Gastrocnemius medialis (tissue), 4 donors: ENCODE data around the gene CAMK2D. TPM values are rescaled to one million over a fixed set of nuclear protein-coding genes. Genes with fewer than 3 reads are reported as not detected.

ENCODE experiments used
- ATAC-seq, 2 donors: fragments of 150-250 bp; one replicate each; pipeline ENCODE4 v1.9.1; 2016
- DNase-seq, 2 donors: peaks; one replicate each; pipeline ENCODE4 v3.0.0-alpha.2; 2019
- H3K27ac ChIP-seq, 4 donors: fragments of 200-600 bp; sonication (generic); 1 replicate in 1 of 4; 2 replicates in 3 of 4; pipeline ENCODE4 v1.5.1; 2016 to 2018; ENCODE audit warnings: mild to moderate bottlenecking in 2 of 4, moderate library complexity in 1 of 4
- H3K27me3 ChIP-seq, 3 donors: fragments of 200-600 bp; sonication (generic) in 2 of 3; 1 replicate in 1 of 3; 2 replicates in 2 of 3; pipeline versions ENCODE4 v1.5.1 to v1.6.0; 2016 to 2019; ENCODE audit warnings: mild to moderate bottlenecking in 1 of 3, moderate library complexity in 1 of 3
- H3K36me3 ChIP-seq, 2 donors: fragments of 200-600 bp; sonication (generic) in 1 of 2; one replicate each; pipeline ENCODE4 v1.5.1; 2017 to 2018
- H3K4me1 ChIP-seq, 2 donors: fragments of 200-600 bp; sonication (generic) in 1 of 2; one replicate each; pipeline ENCODE4 v1.5.1; 2016 to 2017; ENCODE audit warnings: mild to moderate bottlenecking in 2 of 2
- H3K4me3 ChIP-seq, 4 donors: fragments of 200-600 bp; sonication (generic) in 3 of 4; 1 replicate in 1 of 4; 2 replicates in 3 of 4; pipeline ENCODE4 v1.5.1; 2016 to 2019; ENCODE audit warnings: mild to moderate bottlenecking in 2 of 4
- H3K9me3 ChIP-seq, 3 donors: fragments of 200-600 bp; sonication (generic) in 2 of 3; 1 replicate in 1 of 3; 2 replicates in 2 of 3; pipeline ENCODE4 v1.5.1; 2016 to 2019
- POLR2A ChIP-seq, 2 donors: fragments of 450-650 bp; IDR thresholded peaks; one replicate each; pipeline ENCODE4 v1.6.1; 2017; ENCODE audit warnings: antibody characterized with exemption in 2 of 2, mild to moderate bottlenecking in 2 of 2, moderate library complexity in 2 of 2
- in situ Hi-C, 4 donors: fragments of 200-750 bp; cut with MboI; loops; one replicate each; pipeline versions ENCODE4 v1.15.0 to v1.8.0; 2017; ENCODE audit warnings: low sequenced_read_pairs in 4 of 4
- intact Hi-C: fragments of 100-400 bp; cut with DNase I; formaldehyde crosslinking; loops from one replicate; pipeline ENCODE4 v1.15.1; 2023; ENCODE audit warnings: low total_unique reads
- total RNA-seq, 4 donors: library from RNA; depleted of rRNA; stranded (reverse); fragments of >200 nt; gene quantifications; one replicate each; pipeline versions ENCODE4 v1.1.0 to v1.2.3, GENCODE V29; 2016
- TF ChIP-seq, protein P1 (sequence below), 5 experiments: fragments of 450-650 bp in 3 of 5; fragments of 200-600 bp in 2 of 5; sonication (generic) in 2 of 5; IDR thresholded peaks in 4 of 5; conservative IDR thresholded peaks in 1 of 5; 1 replicate in 4 of 5; 2 replicates in 1 of 5; pipeline ENCODE4 v1.5.1; 2016 to 2019; ENCODE audit warnings: antibody characterized with exemption in 5 of 5, mild to moderate bottlenecking in 3 of 5, moderate library complexity in 3 of 5

Gene CAMK2D
- total RNA-seq, 4 donors from 2014 or later, result 73.2 to 149 (median 119) TPM

- ATAC-seq (peak; percentile 27 to 50), DNase-seq (no peak)
- in situ Hi-C loops (no loop called here), intact Hi-C loops (no loop called here)
- Histone ChIP-seq H3K27me3 (no peaks in the 10 kb centered on the region), H3K4me1 (peaks cover 18 to 21% of the 10 kb centered on the region in 2 donors), H3K9me3 (no peaks in the 10 kb centered on the region), H3K27ac (peak overlapping the region; percentile 13 to 51 (median 28)), H3K4me3 (no peak overlapping the region), H3K36me3 (no peaks in the 10 kb centered on the region)
- no peak for TF ChIP-seq POLR2A (IDR thresholded peaks at IDR 0.05)
- TF ChIP-seq, protein P1, sequence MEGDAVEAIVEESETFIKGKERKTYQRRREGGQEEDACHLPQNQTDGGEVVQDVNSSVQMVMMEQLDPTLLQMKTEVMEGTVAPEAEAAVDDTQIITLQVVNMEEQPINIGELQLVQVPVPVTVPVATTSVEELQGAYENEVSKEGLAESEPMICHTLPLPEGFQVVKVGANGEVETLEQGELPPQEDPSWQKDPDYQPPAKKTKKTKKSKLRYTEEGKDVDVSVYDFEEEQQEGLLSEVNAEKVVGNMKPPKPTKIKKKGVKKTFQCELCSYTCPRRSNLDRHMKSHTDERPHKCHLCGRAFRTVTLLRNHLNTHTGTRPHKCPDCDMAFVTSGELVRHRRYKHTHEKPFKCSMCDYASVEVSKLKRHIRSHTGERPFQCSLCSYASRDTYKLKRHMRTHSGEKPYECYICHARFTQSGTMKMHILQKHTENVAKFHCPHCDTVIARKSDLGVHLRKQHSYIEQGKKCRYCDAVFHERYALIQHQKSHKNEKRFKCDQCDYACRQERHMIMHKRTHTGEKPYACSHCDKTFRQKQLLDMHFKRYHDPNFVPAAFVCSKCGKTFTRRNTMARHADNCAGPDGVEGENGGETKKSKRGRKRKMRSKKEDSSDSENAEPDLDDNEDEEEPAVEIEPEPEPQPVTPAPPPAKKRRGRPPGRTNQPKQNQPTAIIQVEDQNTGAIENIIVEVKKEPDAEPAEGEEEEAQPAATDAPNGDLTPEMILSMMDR (IDR thresholded peaks at IDR 0.05 in 4 of 5, conservative IDR thresholded peaks at IDR 0.05 in 1 of 5), result no peak
Measured at GRCh38 chr4:113593400-113594230, 167.9 kb downstream of the CAMK2D start.

DNA sequence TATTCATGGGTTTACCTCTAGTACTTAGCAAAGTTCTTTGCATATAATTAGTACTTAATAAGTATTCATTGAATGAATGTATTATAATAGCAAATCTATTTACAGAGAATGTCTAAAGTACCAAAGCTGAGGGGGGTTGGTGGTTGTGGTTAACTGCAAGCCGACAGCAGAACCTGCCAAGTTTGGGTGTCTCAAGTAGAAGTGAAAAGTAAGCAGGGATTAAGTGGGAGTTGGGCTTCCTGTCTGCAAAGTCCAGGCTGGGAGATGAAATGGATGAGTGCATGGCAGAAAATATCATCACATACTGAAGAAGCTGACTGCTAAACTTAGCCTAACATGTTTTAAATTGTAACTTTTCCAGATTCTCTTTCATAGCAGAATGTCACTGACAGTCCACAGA lies 169.6 kb downstream of the CAMK2D start:
- Histone ChIP-seq H3K4me3 (no peak overlapping the region), H3K9me3 (no peaks in the 10 kb centered on the region), H3K4me1 (peaks cover 33 to 37% of the 10 kb centered on the region in 2 donors), H3K27me3 (no peaks in the 10 kb centered on the region), H3K36me3 (no peaks in the 10 kb centered on the region), H3K27ac (peak overlapping the region in 2 of 4 donors; percentile 38 to 47)
- DNase-seq, result no peak
- TF ChIP-seq, protein P1 (IDR thresholded peaks at IDR 0.05 in 4 of 5, conservative IDR thresholded peaks at IDR 0.05 in 1 of 5), result no peak
- TF ChIP-seq POLR2A (IDR thresholded peaks at IDR 0.05), result no peak
- in situ Hi-C loops (no loop called here), intact Hi-C loops (no loop called here)
- ATAC-seq, result peak in 1 of 2 donors; percentile 28

DNA sequence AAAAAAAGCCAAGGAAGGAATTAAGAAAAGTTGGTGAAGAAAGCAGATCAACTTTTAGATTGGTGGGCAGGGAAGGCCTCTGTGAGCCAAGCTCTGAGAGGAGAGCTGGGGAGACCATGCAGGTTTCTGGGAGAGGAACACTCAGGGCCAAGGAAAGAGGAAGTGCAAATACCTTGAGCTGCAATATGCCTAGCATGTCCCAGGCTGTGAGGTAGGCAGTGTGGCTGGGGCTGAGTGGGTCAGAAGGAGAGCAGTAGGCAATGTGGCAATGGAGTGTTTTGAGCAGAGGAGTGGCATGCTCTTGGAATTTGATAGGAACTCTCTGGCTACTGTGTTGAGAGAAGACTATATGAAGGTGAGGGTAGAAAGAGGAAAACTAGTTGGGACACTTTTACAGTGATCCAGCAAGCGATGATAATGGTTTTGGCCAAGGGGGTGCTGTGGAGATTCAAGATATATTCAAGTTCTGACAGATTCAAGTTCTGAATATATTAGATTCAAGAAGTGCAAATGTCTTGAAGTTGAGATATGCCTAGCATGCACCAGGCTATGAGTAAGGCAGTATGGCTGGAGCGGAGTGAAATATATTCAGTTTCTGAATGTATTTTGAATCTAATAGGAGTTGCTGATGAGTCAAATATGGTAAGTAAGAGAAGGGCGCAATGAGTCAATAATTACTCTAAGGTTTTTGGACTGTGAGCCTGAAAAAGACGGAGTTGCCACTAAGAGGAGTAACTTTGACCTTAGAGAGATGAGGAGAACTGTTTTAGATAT lies 172.5 kb downstream of the CAMK2D start:
- no peak for ATAC-seq
- in situ Hi-C loops, result no loop called here
- Histone ChIP-seq H3K36me3 (no peaks in the 10 kb centered on the region), H3K9me3 (no peaks in the 10 kb centered on the region), H3K4me3 (no peak overlapping the region), H3K4me1 (peaks cover 59 to 60% of the 10 kb centered on the region in 2 donors), H3K27me3 (no peaks in the 10 kb centered on the region), H3K27ac (peak overlapping the region in 3 of 4 donors; percentile 5 to 89 (median 24))
- intact Hi-C loops, result no loop called here
- TF ChIP-seq, protein P1 (IDR thresholded peaks at IDR 0.05 in 4 of 5, conservative IDR thresholded peaks at IDR 0.05 in 1 of 5), result no peak
- DNase-seq, result no peak

DNA sequence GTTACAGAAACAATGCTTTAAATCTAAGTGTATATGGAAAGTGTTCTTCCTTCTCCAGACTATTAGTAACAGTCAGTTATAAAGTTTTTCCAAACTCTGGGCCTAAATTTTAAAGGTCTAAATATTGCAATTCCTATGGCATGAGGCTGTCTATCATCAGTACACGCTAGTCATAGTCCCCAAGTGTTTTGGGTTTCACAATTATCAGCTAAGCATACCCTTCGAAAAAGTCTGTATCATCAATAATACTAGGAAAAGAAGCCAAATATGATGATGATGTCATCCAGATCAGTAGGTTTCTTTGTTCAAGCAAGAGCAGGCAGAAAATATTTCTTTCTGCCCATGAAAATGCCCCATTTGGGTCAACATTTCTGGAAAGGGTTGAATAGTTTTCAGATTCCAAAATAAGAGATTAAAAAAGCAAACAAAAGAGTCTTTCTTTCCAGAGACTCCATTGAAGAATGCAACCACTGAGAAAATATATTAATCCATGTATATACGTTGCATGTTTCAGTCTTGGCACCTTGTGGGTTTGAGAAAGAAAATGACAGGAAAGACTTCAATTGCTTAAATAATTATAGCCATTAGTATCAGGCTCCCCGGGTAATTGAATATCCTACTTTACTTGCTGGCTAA lies 173.8 kb downstream of the CAMK2D start:
- H3K36me3 ChIP-seq, result no peaks in the 10 kb centered on the region
- no peak for TF ChIP-seq POLR2A (IDR thresholded peaks at IDR 0.05)
- TF ChIP-seq, protein P1 (IDR thresholded peaks at IDR 0.05 in 4 of 5, conservative IDR thresholded peaks at IDR 0.05 in 1 of 5), result no peak
- intact Hi-C loops, result no loop called here
- no peaks in the 10 kb centered on the region for H3K27me3 ChIP-seq
- ATAC-seq (no peak), DNase-seq (no peak)
- H3K27ac ChIP-seq, result peak overlapping the region; percentile 88 to 91 (median 89)
- H3K4me3 ChIP-seq, result no peak overlapping the region
- no peaks in the 10 kb centered on the region for H3K9me3 ChIP-seq
- H3K4me1 ChIP-seq, result peaks cover 65 to 66% of the 10 kb centered on the region in 2 donors
- in situ Hi-C loops, result no loop called here
